ENCODE results near the gene XPO4. TPM values are rescaled to one million over a fixed set of nuclear protein-coding genes. Genes with fewer than 3 reads are reported as not detected.

Gene XPO4
- total RNA-seq, 1 experiment from 2014 or later = 19.7 TPM

- DNase-seq (ENCODE audit: low read depth) = no peak
These were observed 173.8 kb downstream of the XPO4 start for GRCh38 chr13:20728579-20729311.

GRCh38 chr13:20727856-20728255 lies 174.7 kb downstream of the XPO4 start:
- DNase-seq (ENCODE audit: low read depth) = no peak

Other genes with a start within 250 kb of the XPO4 start
- gene IL17D, start 199.0 kb downstream of the XPO4 start, total RNA-seq (2014; rRNA removed; shearing (Covaris generic)) = 0.47 and 0.71 TPM in 2 replicates
- 4.3 and 7.7 TPM in 2 replicates for gene EEF1AKMT1, start 128.8 kb downstream of the XPO4 start, total RNA-seq (2014; rRNA removed; shearing (Covaris generic))
- gene LATS2, start 158.8 kb upstream of the XPO4 start, total RNA-seq (2014; rRNA removed; shearing (Covaris generic)) = 6.1 and 9.9 TPM in 2 replicates
- 70.0 and 85.1 TPM in 2 replicates for gene SAP18, start 237.4 kb upstream of the XPO4 start, total RNA-seq (2014; rRNA removed; shearing (Covaris generic))